C4-2B (cell line): ENCODE results near the gene GPR42.

Experiments used
- H3K27ac ChIP-seq: fragments of 450-650 bp; 2 replicates; pipeline ENCODE4 v1.5.1; 2017
- ZFX ChIP-seq: fragments of 450-650 bp; IDR thresholded peaks from 2 replicates; pipeline ENCODE4 v1.6.1; 2017
- TF ChIP-seq, protein P1 (sequence below): fragments of 450-650 bp; conservative IDR thresholded peaks from 2 replicates; pipeline ENCODE4 v1.5.1; 2017; ENCODE audit warnings: mild to moderate bottlenecking

GPR42 gene

GRCh38 chr19:35414442-35414841, 43.6 kb downstream of the GPR42 start:
- no peak for TF ChIP-seq ZFX
- TF ChIP-seq, protein P1, sequence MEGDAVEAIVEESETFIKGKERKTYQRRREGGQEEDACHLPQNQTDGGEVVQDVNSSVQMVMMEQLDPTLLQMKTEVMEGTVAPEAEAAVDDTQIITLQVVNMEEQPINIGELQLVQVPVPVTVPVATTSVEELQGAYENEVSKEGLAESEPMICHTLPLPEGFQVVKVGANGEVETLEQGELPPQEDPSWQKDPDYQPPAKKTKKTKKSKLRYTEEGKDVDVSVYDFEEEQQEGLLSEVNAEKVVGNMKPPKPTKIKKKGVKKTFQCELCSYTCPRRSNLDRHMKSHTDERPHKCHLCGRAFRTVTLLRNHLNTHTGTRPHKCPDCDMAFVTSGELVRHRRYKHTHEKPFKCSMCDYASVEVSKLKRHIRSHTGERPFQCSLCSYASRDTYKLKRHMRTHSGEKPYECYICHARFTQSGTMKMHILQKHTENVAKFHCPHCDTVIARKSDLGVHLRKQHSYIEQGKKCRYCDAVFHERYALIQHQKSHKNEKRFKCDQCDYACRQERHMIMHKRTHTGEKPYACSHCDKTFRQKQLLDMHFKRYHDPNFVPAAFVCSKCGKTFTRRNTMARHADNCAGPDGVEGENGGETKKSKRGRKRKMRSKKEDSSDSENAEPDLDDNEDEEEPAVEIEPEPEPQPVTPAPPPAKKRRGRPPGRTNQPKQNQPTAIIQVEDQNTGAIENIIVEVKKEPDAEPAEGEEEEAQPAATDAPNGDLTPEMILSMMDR, result no peak
- H3K27ac ChIP-seq, result no peak overlapping the region

DNA sequence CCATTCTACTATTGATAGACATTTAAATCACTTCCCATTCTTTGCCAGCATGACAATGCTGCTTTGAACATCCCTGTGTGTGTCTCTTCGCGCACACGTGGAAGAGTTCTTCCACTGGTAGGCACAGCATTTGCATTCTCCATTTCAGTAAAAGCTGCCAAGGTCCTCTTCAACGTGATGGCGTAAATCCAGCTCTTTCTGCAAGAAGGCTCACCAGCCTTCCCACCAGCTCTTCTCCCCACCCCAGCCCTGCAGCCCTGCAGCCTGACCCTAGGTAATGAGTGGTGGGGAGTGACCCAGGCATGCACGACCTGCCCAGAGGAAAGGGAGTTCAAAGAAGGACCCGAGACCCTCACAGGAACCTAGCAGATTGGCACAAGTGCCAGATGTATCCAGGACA, 45.5 kb downstream of the GPR42 start:
- TF ChIP-seq ZFX, result no peak
- TF ChIP-seq, protein P1, result no peak
- H3K27ac ChIP-seq, result no peak overlapping the region

DNA sequence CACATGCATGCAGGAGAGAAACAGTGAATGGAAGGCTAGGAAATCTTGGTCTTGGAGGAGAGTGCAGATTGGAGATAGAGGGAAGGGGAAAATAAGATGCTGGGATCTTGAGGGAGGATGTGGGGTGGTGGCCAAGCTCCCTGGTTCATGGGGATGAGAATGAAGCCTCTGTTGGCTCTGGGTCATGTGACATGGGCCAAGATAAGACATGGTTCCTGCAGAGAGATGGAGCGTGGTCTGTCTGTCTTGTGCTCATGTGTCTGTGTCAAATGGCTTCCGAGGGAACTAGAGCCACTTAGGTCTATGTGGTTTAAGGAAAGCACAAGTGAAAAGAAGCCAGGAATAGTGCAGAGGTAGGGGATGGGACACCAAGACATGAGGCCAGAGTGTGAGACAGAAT, 46.4 kb downstream of the GPR42 start:
- no peak overlapping the region for H3K27ac ChIP-seq
- TF ChIP-seq, protein P1, result no peak
- no peak for TF ChIP-seq ZFX

DNA sequence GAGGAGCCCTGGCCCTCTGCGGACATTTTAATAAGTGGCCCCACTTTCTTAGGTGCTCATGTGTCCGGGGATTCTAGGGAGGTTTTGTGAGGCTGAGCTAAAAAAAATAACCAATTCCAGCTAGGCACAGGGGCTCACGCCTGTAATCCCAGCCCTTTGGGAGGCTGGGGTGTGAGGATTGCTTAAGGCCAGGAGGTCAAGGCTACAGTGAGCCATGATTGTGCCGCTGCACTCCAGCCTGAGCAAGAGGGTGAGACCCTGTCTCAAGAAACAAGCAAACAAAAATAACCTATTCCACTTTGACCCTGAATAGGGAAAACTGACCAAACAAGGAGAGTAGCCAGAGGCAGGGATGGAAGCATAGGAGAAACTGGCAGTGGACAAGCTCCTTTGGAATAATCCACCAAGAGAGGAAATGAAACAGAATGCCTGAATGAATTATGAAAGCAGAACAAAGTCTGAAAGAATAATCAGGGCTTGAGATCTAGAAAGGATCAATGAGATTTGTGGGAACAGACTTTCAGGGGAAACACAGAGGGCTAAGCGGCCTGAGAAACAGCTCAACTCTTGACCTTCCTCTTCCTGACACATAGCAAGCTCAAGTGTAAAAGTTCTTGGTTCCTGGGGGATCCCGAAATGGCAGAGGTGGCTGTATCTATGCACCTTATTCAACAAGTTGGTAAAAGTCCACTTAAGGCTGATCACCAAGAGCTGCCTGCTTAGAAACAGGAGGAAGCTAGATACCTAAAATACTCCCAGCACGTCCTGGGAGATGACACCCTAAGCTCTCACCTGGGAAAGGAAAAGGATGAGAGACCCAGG, 47.1 kb downstream of the GPR42 start:
- no peak overlapping the region for H3K27ac ChIP-seq
- TF ChIP-seq ZFX, result no peak
- TF ChIP-seq, protein P1, result no peak

DNA sequence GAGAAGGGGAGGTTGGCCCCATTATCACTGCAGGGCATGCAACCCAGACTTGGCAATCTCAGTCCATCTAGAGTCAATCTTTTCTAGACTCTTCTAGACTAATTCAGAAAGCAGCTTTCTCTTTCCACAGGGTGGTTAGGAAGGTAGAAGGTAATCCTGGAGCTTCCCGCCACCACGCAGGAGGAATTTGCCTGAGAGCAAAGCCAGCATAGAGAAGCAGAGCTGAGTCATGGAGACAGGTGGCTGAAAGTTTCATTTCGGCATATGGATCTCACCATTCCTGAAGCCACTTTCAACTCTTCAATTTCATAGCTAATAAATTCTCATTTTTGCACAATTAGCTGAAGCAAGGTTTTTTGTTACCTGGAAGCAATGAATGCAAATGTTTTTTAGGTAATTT, 48.2 kb downstream of the GPR42 start:
- TF ChIP-seq, protein P1, result no peak
- no peak for TF ChIP-seq ZFX
- H3K27ac ChIP-seq, result no peak overlapping the region

- no peak for TF ChIP-seq ZFX
- TF ChIP-seq, protein P1, result no peak
Measured at GRCh38 chr19:35419805-35420204, 48.9 kb downstream of the GPR42 start.

GRCh38 chr19:35421362-35421761, 50.5 kb downstream of the GPR42 start:
- TF ChIP-seq, protein P1, result no peak
- TF ChIP-seq ZFX, result no peak
- no peak overlapping the region for H3K27ac ChIP-seq

More at GRCh38 chr19:35419805-35420204, 48.9 kb downstream of the GPR42 start:
- H3K27ac ChIP-seq, result no peak overlapping the region
